A549 (cell line): ENCODE results near the gene INTS4.

Experiments
- CHD2 ChIP-seq: fragments of 150-350 bp; IDR thresholded peaks from 2 replicates; pipeline ENCODE4 v1.6.1; 2014; ENCODE audit warnings: low read length; ENCODE audit not compliant: partially characterized antibody
- CTCF ChIP-seq: fragments of >200 bp; sonication (Bioruptor Twin); formaldehyde crosslinking; IDR thresholded peaks from 3 replicates; pipeline ENCODE4 v1.5.1; 2016
- JUN ChIP-seq, 2 experiments: fragments of >200 bp; sonication (Bioruptor Twin); formaldehyde crosslinking; IDR thresholded peaks; 2 replicates in 1 of 2; 3 replicates in 1 of 2; pipeline ENCODE4 v1.6.1; 2016 to 2017
- MAZ ChIP-seq: fragments of 150-350 bp; IDR thresholded peaks from 2 replicates; pipeline ENCODE4 v1.6.1; 2014; ENCODE audit warnings: antibody characterized with exemption, low read depth, low read length, borderline replicate concordance
- MYC ChIP-seq: IDR thresholded peaks from 2 replicates; pipeline ENCODE4 v1.6.1; 2012; ENCODE audit warnings: mild to moderate bottlenecking, inconsistent platforms, low read length, improper control_type of control experiment, borderline replicate concordance

GRCh38 chr11:78034623-78035022 is 40.2 kb upstream of the INTS4 start:
- TF ChIP-seq MAZ (no peak), JUN (IDR thresholded peaks at IDR 0.05) (no peak), CTCF (no peak), MYC (no peak), CHD2 (no peak)
